Femur (tissue), 1 donor: ENCODE measurements around the gene PRDX5.

Experiments
- DNase-seq: peaks from one replicate; pipeline ENCODE4 v3.0.0-alpha.2; 2017

Gene PRDX5

GRCh38 chr11:64367931-64368672 lies 50.2 kb downstream of the PRDX5 start:
- DNase-seq, result no peak

GRCh38 chr11:64368673-64369074 lies 50.8 kb downstream of the PRDX5 start:
- no peak for DNase-seq

- DNase-seq, result no peak
Observed at GRCh38 chr11:64369440-64370421, 51.8 kb downstream of the PRDX5 start.

DNA sequence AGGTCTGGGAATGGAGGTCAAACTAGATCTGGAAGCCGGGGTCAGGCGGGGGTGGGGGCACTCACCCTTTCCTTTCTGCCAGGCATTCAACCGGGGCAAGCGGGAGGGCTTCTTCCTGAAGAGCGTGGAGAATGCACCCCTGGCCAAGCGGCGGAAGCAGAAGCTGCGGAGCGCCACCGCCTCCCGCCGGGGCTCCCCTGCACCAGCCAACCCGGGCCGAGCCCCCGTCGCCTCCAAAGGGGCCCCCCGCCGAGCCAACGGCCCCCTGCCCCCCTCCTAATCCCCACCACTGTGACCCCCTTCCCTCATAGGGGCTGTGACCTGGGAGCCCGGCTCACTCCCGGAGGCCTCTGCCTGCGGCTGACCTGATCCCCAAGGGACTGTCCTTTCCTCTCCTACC lies 53.3 kb downstream of the PRDX5 start:
- DNase-seq, result no peak
